GM23338 (cell line): ENCODE measurements around the gene CBARP. TPM values are rescaled to one million over a fixed set of nuclear protein-coding genes. Genes with fewer than 3 reads are reported as not detected.
A peak's percentile ranks its signal among the peaks of the same experiment; 100 is the strongest.

ENCODE experiments used
- ATAC-seq: fragments of 200-7000 bp; cut with Tn5 transposase; 3 replicates; pipeline ENCODE4 v1.9.1; 2020
- DNase-seq: peaks from one replicate; pipeline ENCODE4 v3.0.0-alpha.2; 2015; ENCODE audit warnings: low spot score
- H2AFZ ChIP-seq: fragments of 200-600 bp; sonication (generic); 2 replicates; pipeline ENCODE4 v1.8.0; 2016; ENCODE audit warnings: antibody characterized with exemption, mild to moderate bottlenecking, moderate library complexity
- H3F3A ChIP-seq: fragments of 200-600 bp; sonication (generic); replicated peaks from 2 replicates; pipeline ENCODE4 v1.8.0; 2017; ENCODE audit warnings: antibody characterized with exemption, mixed run types, low read depth
- H3K27ac ChIP-seq: fragments of 200-600 bp; sonication (generic); 2 replicates; pipeline ENCODE4 v1.6.1; 2016; ENCODE audit warnings: low read depth
- H3K27me3 ChIP-seq: fragments of 200-600 bp; sonication (generic); 2 replicates; pipeline ENCODE4 v1.8.0; 2016; ENCODE audit warnings: mild to moderate bottlenecking, mixed run types, moderate library complexity; ENCODE audit not compliant: insufficient read depth
- H3K36me3 ChIP-seq: fragments of 200-600 bp; sonication (generic); 2 replicates; pipeline ENCODE4 v1.8.0; 2016; ENCODE audit warnings: mild to moderate bottlenecking; ENCODE audit not compliant: insufficient read depth
- H3K4me1 ChIP-seq: fragments of 200-600 bp; sonication (generic); 2 replicates; pipeline ENCODE4 v1.8.0; 2016; ENCODE audit warnings: mild to moderate bottlenecking, moderate library complexity; ENCODE audit not compliant: insufficient read depth
- H3K4me2 ChIP-seq: fragments of 200-600 bp; sonication (generic); 2 replicates; pipeline ENCODE4 v1.7.1; 2017; ENCODE audit warnings: mixed run types
- H3K4me3 ChIP-seq: fragments of 200-600 bp; sonication (generic); 2 replicates; pipeline ENCODE4 v1.6.1; 2016; ENCODE audit warnings: mixed run types
- H3K79me2 ChIP-seq: fragments of 200-600 bp; sonication (generic); replicated peaks from 2 replicates; pipeline ENCODE4 v1.8.0; 2017; ENCODE audit warnings: mild to moderate bottlenecking; ENCODE audit not compliant: insufficient read depth
- H3K9me2 ChIP-seq: fragments of 200-600 bp; sonication (generic); 2 replicates; pipeline ENCODE4 v1.8.0; 2017; ENCODE audit not compliant: insufficient read depth
- H4K20me1 ChIP-seq: fragments of 200-600 bp; sonication (generic); replicated peaks from 2 replicates; pipeline ENCODE4 v1.8.0; 2017; ENCODE audit warnings: mild to moderate bottlenecking; ENCODE audit not compliant: insufficient read depth
- H3K27ac Mint-ChIP-seq: 2 replicates; pipeline ENCODE4 v1.8.0; 2020; ENCODE audit warnings: inconsistent platforms, mild to moderate bottlenecking, moderate library complexity, mixed read lengths
- H3K27me3 Mint-ChIP-seq: 3 replicates; pipeline ENCODE4 v1.8.0; 2022; ENCODE audit warnings: low read depth, mild to moderate bottlenecking, moderate library complexity, mixed read lengths, inconsistent platforms; ENCODE audit not compliant: insufficient read depth, poor library complexity
- H3K36me3 Mint-ChIP-seq: 3 replicates; pipeline ENCODE4 v1.8.0; 2021; ENCODE audit warnings: low read depth, mild to moderate bottlenecking, inconsistent platforms, moderate library complexity, mixed read lengths
- H3K4me1 Mint-ChIP-seq: 3 replicates; pipeline ENCODE4 v1.8.0; 2020; ENCODE audit warnings: mild to moderate bottlenecking, inconsistent platforms, mixed read lengths
- H3K4me3 Mint-ChIP-seq: 3 replicates; pipeline ENCODE4 v1.8.0; 2021; ENCODE audit warnings: moderate library complexity, mild to moderate bottlenecking, inconsistent platforms, mixed read lengths
- H3K9me3 Mint-ChIP-seq: 3 replicates; pipeline ENCODE4 v1.8.0; 2020; ENCODE audit warnings: moderate library complexity, mild to moderate bottlenecking, inconsistent platforms, mixed read lengths
- CREB1 ChIP-seq: fragments of 250-450 bp; sonication (Bioruptor Pico); IDR thresholded peaks from 2 replicates; pipeline ENCODE4 v1.5.0; 2020; ENCODE audit warnings: low read depth, mild to moderate bottlenecking, moderate library complexity
- CTCF ChIP-seq, 2 experiments: fragments of 200-600 bp in 1 of 2; sonication (generic) in 1 of 2; conservative IDR thresholded peaks; 2 replicates each; pipeline versions ENCODE4 v1.5.1 to v1.6.1; 2016 to 2017; ENCODE audit warnings: antibody characterized with exemption in 2 of 2, low read depth in 2 of 2, mild to moderate bottlenecking in 2 of 2, moderate library complexity in 1 of 2
- EZH2 ChIP-seq: fragments of 200-600 bp; sonication (generic); IDR thresholded peaks from one replicate; pipeline ENCODE4 v1.8.0; 2017; ENCODE audit warnings: antibody characterized with exemption, mild to moderate bottlenecking, low read depth; ENCODE audit not compliant: unreplicated experiment
- POLR2AphosphoS5 ChIP-seq: IDR thresholded peaks from 2 replicates; pipeline ENCODE4 v1.6.1; 2016; ENCODE audit warnings: antibody characterized with exemption, low read depth
- REST ChIP-seq: IDR thresholded peaks from one replicate; pipeline ENCODE4 v1.6.1; 2018; ENCODE audit warnings: antibody characterized with exemption; ENCODE audit not compliant: unreplicated experiment
- ZNF462 ChIP-seq: fragments of 250-450 bp; sonication (Bioruptor Pico); IDR thresholded peaks from 2 replicates; pipeline ENCODE4 v1.5.0; 2020; ENCODE audit warnings: mild to moderate bottlenecking, moderate library complexity
- polyA plus RNA-seq: library from polyadenylated mRNA; unstranded; fragments of >200 nt; fragmentation: Nextera tagmentation; extraction: Ambion mirVana; gene quantifications from 2 replicates; pipeline ENCODE4 v1.2.1, GENCODE V29; 2016
- total RNA-seq: library from RNA; depleted of rRNA; stranded (reverse); fragments of >200 nt; shearing (Covaris generic); gene quantifications from 2 replicates; pipeline ENCODE4 v1.2.3, GENCODE V29; 2014

Gene CBARP
- total and polyA plus RNA-seq, 2 experiments from 2014 or later: 2.0 to 14.1 TPM

GRCh38 chr19:1249990-1250436 is 12.2 kb upstream of the CBARP start (continued):
- TF ChIP-seq REST (no peak), CREB1 (CRISPR knock-in tag) (no peak), POLR2AphosphoS5 (no peak)

- DNase-seq (peak; percentile 96), ATAC-seq (peak; percentile 10)
- H3K27ac Mint-ChIP-seq: peak overlapping the region; percentile 83; the same call in 1 of the 2 replicates
- H3K4me1 Mint-ChIP-seq: peaks cover 8% of the 10 kb centered on the region
- H4K20me1 ChIP-seq: peaks cover 11% of the 10 kb centered on the region
- H3K36me3 ChIP-seq: no peaks in the 10 kb centered on the region
- H3K4me2 ChIP-seq: peak overlapping the region; percentile 77
- TF ChIP-seq POLR2AphosphoS5 (peak; percentile 91), EZH2 (no peak)
- peaks cover 8% of the 10 kb centered on the region for H3F3A ChIP-seq
- peak overlapping the region; percentile 81 for H3K4me3 Mint-ChIP-seq
- H3K36me3 Mint-ChIP-seq: peaks cover 31% of the 10 kb centered on the region
- peaks cover 32% of the 10 kb centered on the region for H3K79me2 ChIP-seq
- no peak overlapping the region for H2AFZ ChIP-seq
- no peaks in the 10 kb centered on the region; the same call in 2 of the 3 replicates for H3K9me3 Mint-ChIP-seq
- peak overlapping the region; percentile 84; the same call in 1 of the 2 replicates for H3K27ac ChIP-seq
- peaks cover 17% of the 10 kb centered on the region for H3K27me3 Mint-ChIP-seq
- H3K27me3 ChIP-seq: no peaks in the 10 kb centered on the region
- H3K4me3 ChIP-seq: peak overlapping the region; percentile 94
- peaks cover 3% of the 10 kb centered on the region; the same call in 1 of the 2 replicates for H3K4me1 ChIP-seq
- no peaks in the 10 kb centered on the region for H3K9me2 ChIP-seq
Measured at GRCh38 chr19:1249298-1249989, 11.6 kb upstream of the CBARP start.

GRCh38 chr19:1248786-1249297 is 11.0 kb upstream of the CBARP start:
- Histone ChIP-seq H3K36me3 (no peaks in the 10 kb centered on the region), H3K27me3 (no peaks in the 10 kb centered on the region), H3F3A (peaks cover 10% of the 10 kb centered on the region), H3K4me2 (peak overlapping the region; percentile 78), H2AFZ (no peak overlapping the region), H3K9me2 (no peaks in the 10 kb centered on the region), H4K20me1 (peaks cover 11% of the 10 kb centered on the region), H3K4me1 (peaks cover 3% of the 10 kb centered on the region; the same call in 1 of the 2 replicates), H3K4me3 (peak overlapping the region; percentile 84), H3K79me2 (peaks cover 31% of the 10 kb centered on the region), H3K27ac (peak overlapping the region; percentile 94)
- peaks cover 16% of the 10 kb centered on the region for H3K27me3 Mint-ChIP-seq
- peak overlapping the region; percentile 96 for H3K27ac Mint-ChIP-seq
- DNase-seq: peak; percentile 90
- H3K9me3 Mint-ChIP-seq: no peaks in the 10 kb centered on the region; the same call in 2 of the 3 replicates
- ATAC-seq: peak; percentile 5
- peak overlapping the region; percentile 78 for H3K4me3 Mint-ChIP-seq
- H3K36me3 Mint-ChIP-seq: peaks cover 29% of the 10 kb centered on the region; the same call in 2 of the 3 replicates
- peaks cover 8% of the 10 kb centered on the region for H3K4me1 Mint-ChIP-seq
- peak; percentile 66 for TF ChIP-seq CREB1 (CRISPR knock-in tag)
- TF ChIP-seq CTCF (conservative IDR thresholded peaks at IDR 0.05; ENCODE audit: low read depth in 2 of 2): peak; percentile 59 to 62
- no peak for TF ChIP-seq ZNF462 (CRISPR knock-in tag)
